Activated B cell treated with CpG ODN at 0.5 μM for 24 hours (primary cell): Measurements from ENCODE around the gene AGBL2. TPM values are rescaled to one million over a fixed set of nuclear protein-coding genes. Genes with fewer than 3 reads are reported as not detected.

ENCODE experiments used
- ATAC-seq: fragments of 200-7000 bp; cut with Tn5 transposase; one replicate; pipeline ENCODE4 v1.10.0; 2021; ENCODE audit warnings: low read depth, mild to moderate bottlenecking, moderate library complexity
- CTCF ChIA-PET: fragments of 350-600 bp; sonication (Branson Sonifier 250); formaldehyde crosslinking; loops from one replicate; lab custom pipeline; 2021; ENCODE audit warnings: antibody characterized with exemption; lab: Charles Lee
- POLR2A ChIA-PET: fragments of 350-600 bp; sonication (Branson Sonifier 250); formaldehyde crosslinking; loops from one replicate; lab custom pipeline; 2021; ENCODE audit warnings: antibody characterized with exemption; lab: Charles Lee
- DNase-seq: peaks from one replicate; pipeline ENCODE4 v3.0.0; 2022
- H3K27ac Mint-ChIP-seq: one replicate; pipeline ENCODE4 v1.8.0; 2020; ENCODE audit warnings: mixed read lengths
- H3K27me3 Mint-ChIP-seq: one replicate; pipeline ENCODE4 v1.8.0; 2021; ENCODE audit warnings: mixed read lengths
- H3K36me3 Mint-ChIP-seq: one replicate; pipeline ENCODE4 v1.8.0; 2021; ENCODE audit warnings: low read depth, mixed read lengths
- H3K4me1 Mint-ChIP-seq: one replicate; pipeline ENCODE4 v1.8.0; 2021; ENCODE audit warnings: mixed read lengths
- H3K4me3 Mint-ChIP-seq: one replicate; pipeline ENCODE4 v1.8.0; 2020; ENCODE audit warnings: mild to moderate bottlenecking, mixed read lengths
- H3K9me3 Mint-ChIP-seq: one replicate; pipeline ENCODE4 v1.8.0; 2020; ENCODE audit warnings: mixed read lengths
- CTCF ChIP-seq: fragments of 200-600 bp; IDR thresholded peaks from one replicate; pipeline ENCODE4 v1.8.0; 2022; ENCODE audit warnings: antibody characterized with exemption, mild to moderate bottlenecking
- intact Hi-C: fragments of 100-400 bp; cut with micrococcal nuclease; formaldehyde crosslinking; loops from one replicate; pipeline ENCODE4 v1.15.1; 2024
- total RNA-seq: library from RNA; stranded (reverse); gene quantifications from 2 replicates; pipeline ENCODE4 v1.2.3, GENCODE V29; 2022

The AGBL2 gene
- total RNA-seq, 1 donor from 2014 or later = 7.0 TPM

GRCh38 chr11:47628026-47628425, 87.1 kb downstream of the AGBL2 start:
- H3K9me3 Mint-ChIP-seq = no peaks in the 10 kb centered on the region
- no peaks in the 10 kb centered on the region for H3K4me1 Mint-ChIP-seq
- POLR2A ChIA-PET = interaction anchor here (1.0 kb wide), 1 partner anchor 87 kb away, joined by 3 read pairs; the partner anchor contains the start of gene AGBL2
- TF ChIP-seq CTCF = no peak
- intact Hi-C loops = no loop called here
- no peaks in the 10 kb centered on the region for H3K27me3 Mint-ChIP-seq
- ATAC-seq (no peak), DNase-seq (no peak)
- no peak overlapping the region for H3K27ac Mint-ChIP-seq
- CTCF ChIA-PET = no interaction called here
- peaks cover 81% of the 10 kb centered on the region for H3K36me3 Mint-ChIP-seq
- H3K4me3 Mint-ChIP-seq = no peak overlapping the region

GRCh38 chr11:47626234-47626633, 88.9 kb downstream of the AGBL2 start:
- ATAC-seq (no peak), DNase-seq (no peak)
- peaks cover 82% of the 10 kb centered on the region for H3K36me3 Mint-ChIP-seq
- ChIA-PET POLR2A (no interaction called here), CTCF (no interaction called here)
- intact Hi-C loops = no loop called here
- no peaks in the 10 kb centered on the region for H3K27me3 Mint-ChIP-seq
- no peaks in the 10 kb centered on the region for H3K4me1 Mint-ChIP-seq
- TF ChIP-seq CTCF = no peak
- H3K4me3 Mint-ChIP-seq = no peak overlapping the region
- H3K27ac Mint-ChIP-seq = no peak overlapping the region
- H3K9me3 Mint-ChIP-seq = no peaks in the 10 kb centered on the region

GRCh38 chr11:47620836-47621378, 94.3 kb downstream of the AGBL2 start:
- Mint-ChIP-seq H3K27ac (no peak overlapping the region), H3K36me3 (peaks cover 67% of the 10 kb centered on the region), H3K9me3 (no peaks in the 10 kb centered on the region), H3K4me1 (no peaks in the 10 kb centered on the region), H3K27me3 (no peaks in the 10 kb centered on the region), H3K4me3 (no peak overlapping the region)
- ChIA-PET CTCF (no interaction called here), POLR2A (interaction anchor here (0.6 to 0.7 kb wide), 3 partner anchors 9 to 19 kb away, joined by 3 read pairs; no protein-coding TSS in a partner anchor)
- no peak for ATAC-seq
- intact Hi-C loops = no loop called here
- TF ChIP-seq CTCF = no peak
- no peak for DNase-seq

- TF ChIP-seq CTCF = no peak
- POLR2A ChIA-PET = no interaction called here
These were observed 97.8 kb downstream of the AGBL2 start for GRCh38 chr11:47617417-47617809.

GRCh38 chr11:47616726-47617416, 98.3 kb downstream of the AGBL2 start:
- Mint-ChIP-seq H3K9me3 (no peaks in the 10 kb centered on the region), H3K4me3 (no peak overlapping the region), H3K4me1 (peaks cover 2% of the 10 kb centered on the region), H3K27ac (no peak overlapping the region), H3K27me3 (no peaks in the 10 kb centered on the region), H3K36me3 (peaks cover 36% of the 10 kb centered on the region)
- no peak for ATAC-seq
- POLR2A ChIA-PET = no interaction called here
- intact Hi-C loops = no loop called here
- DNase-seq = no peak
- TF ChIP-seq CTCF = no peak
- CTCF ChIA-PET = no interaction called here

More at GRCh38 chr11:47617417-47617809, 97.8 kb downstream of the AGBL2 start:
- DNase-seq (no peak), ATAC-seq (no peak)
- H3K27ac Mint-ChIP-seq = no peak overlapping the region
- H3K4me1 Mint-ChIP-seq = no peaks in the 10 kb centered on the region
- H3K4me3 Mint-ChIP-seq = no peak overlapping the region
- intact Hi-C loops = no loop called here
- no peaks in the 10 kb centered on the region for H3K9me3 Mint-ChIP-seq
- CTCF ChIA-PET = no interaction called here
- no peaks in the 10 kb centered on the region for H3K27me3 Mint-ChIP-seq
- H3K36me3 Mint-ChIP-seq = peaks cover 41% of the 10 kb centered on the region
